H1 (cell line): ENCODE measurements around the gene ZNF808. TPM values are rescaled to one million over a fixed set of nuclear protein-coding genes. Genes with fewer than 3 reads are reported as not detected.

Experiments used
- CTCF ChIA-PET: fragments of 300-600 bp; sonication (Branson Sonifier 250); formaldehyde crosslinking; loops from one replicate; lab custom pipeline; 2021; ENCODE audit not compliant: partially characterized antibody; lab: Charles Lee
- POLR2A ChIA-PET: fragments of 300-600 bp; sonication (Branson Sonifier 250); formaldehyde crosslinking; loops from one replicate; lab custom pipeline; 2021; ENCODE audit warnings: inconsistent platforms; ENCODE audit not compliant: partially characterized antibody; lab: Charles Lee
- DNase-seq, 2 experiments: peaks; one replicate each; pipeline versions ENCODE4 v3.0.0 to v3.0.0-alpha.2; 2010 to 2022; ENCODE audit warnings: low spot score in 2 of 2, low read depth in 1 of 2, mixed read lengths in 1 of 2
- FAIRE-seq: peaks from 2 replicates; lab custom pipeline; 2011; peaks lifted over from hg19 to GRCh38; lab: Jason Lieb, UNC
- H2AFZ ChIP-seq: 2 replicates; pipeline ENCODE4 v1.8.1; 2012; ENCODE audit warnings: low read length, inconsistent platforms
- H2AK5ac ChIP-seq: 2 replicates; pipeline ENCODE4 v1.6.1; 2013; ENCODE audit warnings: low read depth, low read length
- H2BK120ac ChIP-seq: replicated peaks from 2 replicates; pipeline ENCODE3; 2013; ENCODE audit warnings: low read depth, low read length, inconsistent platforms
- H2BK12ac ChIP-seq: 2 replicates; pipeline ENCODE4 v1.6.1; 2013; ENCODE audit warnings: low read depth, low read length
- H2BK15ac ChIP-seq: 2 replicates; pipeline ENCODE4 v1.6.1; 2013; ENCODE audit warnings: low read length
- H2BK20ac ChIP-seq: 2 replicates; pipeline ENCODE4 v1.6.1; 2013; ENCODE audit warnings: low read length
- H2BK5ac ChIP-seq: 2 replicates; pipeline ENCODE4 v1.6.1; 2013; ENCODE audit warnings: low read depth, low read length
- H3K14ac ChIP-seq: 2 replicates; pipeline ENCODE4 v1.6.1; 2013; ENCODE audit warnings: inconsistent platforms; ENCODE audit not compliant: insufficient read length
- H3K18ac ChIP-seq: 2 replicates; pipeline ENCODE4 v1.6.1; 2013; ENCODE audit warnings: low read length; ENCODE audit errors: extremely low read depth
- H3K23ac ChIP-seq: 2 replicates; pipeline ENCODE4 v1.6.1; 2013; ENCODE audit warnings: inconsistent platforms; ENCODE audit not compliant: insufficient read length
- H3K23me2 ChIP-seq: 2 replicates; pipeline ENCODE4 v1.6.1; 2013; ENCODE audit warnings: low read depth, low read length
- H3K27ac ChIP-seq: 2 replicates; pipeline ENCODE4 v1.6.1; 2011; ENCODE audit warnings: low read depth, low read length, inconsistent platforms
- H3K27me3 ChIP-seq, 4 experiments: replicated peaks in 1 of 4; 1 replicate in 1 of 4; 2 replicates in 3 of 4; pipeline versions ENCODE4 v1.6.1 to v1.8.1; 2011 to 2013; ENCODE audit warnings: low read length in 3 of 4, mild to moderate bottlenecking in 3 of 4, inconsistent platforms in 2 of 4, mixed read lengths in 2 of 4, moderate library complexity in 1 of 4; ENCODE audit not compliant: control insufficient read depth in 3 of 4, insufficient read depth in 3 of 4; ENCODE audit errors: extremely low read depth in 1 of 4
- H3K36me3 ChIP-seq, 4 experiments: 2 replicates each; pipeline versions ENCODE4 v1.6.1 to v1.8.1; 2011 to 2013; ENCODE audit warnings: mild to moderate bottlenecking in 4 of 4, low read length in 3 of 4, moderate library complexity in 2 of 4, control low read depth in 1 of 4, inconsistent platforms in 1 of 4; ENCODE audit not compliant: insufficient read depth in 4 of 4, control insufficient read depth in 2 of 4
- H3K4ac ChIP-seq: replicated peaks from 2 replicates; pipeline ENCODE3; 2013; ENCODE audit warnings: low read length, low read depth, mixed read lengths, inconsistent platforms; ENCODE audit not compliant: insufficient read length
- H3K4me1 ChIP-seq, 4 experiments: replicated peaks in 1 of 4; 1 replicate in 1 of 4; 2 replicates in 3 of 4; pipeline versions ENCODE4 v1.6.1 to v1.8.1; 2011 to 2013; ENCODE audit warnings: low read length in 3 of 4, inconsistent platforms in 2 of 4, mixed read lengths in 1 of 4; ENCODE audit not compliant: insufficient read depth in 4 of 4, control insufficient read depth in 3 of 4
- H3K4me2 ChIP-seq, 2 experiments: 2 replicates each; pipeline versions ENCODE4 v1.6.1 to v1.8.1; 2011 to 2013; ENCODE audit warnings: low read depth in 2 of 2, low read length in 2 of 2, control low read depth in 1 of 2, inconsistent platforms in 1 of 2, mild to moderate bottlenecking in 1 of 2; ENCODE audit not compliant: insufficient read depth in 1 of 2
- H3K4me3 ChIP-seq, 4 experiments: fragments of 200-600, 300-600 bp in 1 of 4; sonication (generic), shearing (Covaris generic), sonication (Bioruptor Twin) in 1 of 4; 2 replicates each; pipeline versions ENCODE4 v1.5.1 to v1.8.1; 2011 to 2016; ENCODE audit warnings: low read length in 4 of 4, low read depth in 3 of 4, control low read depth in 2 of 4, inconsistent platforms in 2 of 4, mild to moderate bottlenecking in 2 of 4, mixed read lengths in 1 of 4, moderate library complexity in 1 of 4; ENCODE audit not compliant: insufficient read depth in 2 of 4; ENCODE audit errors: extremely low read depth in 1 of 4
- H3K56ac ChIP-seq: replicated peaks from 2 replicates; pipeline ENCODE3; 2013; ENCODE audit warnings: low read depth, mild to moderate bottlenecking, mixed read lengths, low read length, inconsistent platforms; ENCODE audit not compliant: insufficient read length
- H3K79me1 ChIP-seq: 2 replicates; pipeline ENCODE4 v1.6.1; 2013; ENCODE audit warnings: low read depth, low read length, control low read depth
- H3K79me2 ChIP-seq, 2 experiments: 2 replicates each; pipeline versions ENCODE4 v1.6.1 to v1.8.1; 2012 to 2013; ENCODE audit warnings: low read length in 2 of 2, mild to moderate bottlenecking in 2 of 2, inconsistent platforms in 1 of 2; ENCODE audit not compliant: insufficient read depth in 2 of 2, control insufficient read depth in 1 of 2
- H3K9ac ChIP-seq, 4 experiments: replicated peaks in 1 of 4; 1 replicate in 1 of 4; 2 replicates in 3 of 4; pipeline versions ENCODE4 v1.6.1 to v1.8.1; 2011 to 2013; ENCODE audit warnings: low read depth in 3 of 4, low read length in 3 of 4, control low read depth in 2 of 4, mild to moderate bottlenecking in 2 of 4, moderate library complexity in 2 of 4, inconsistent platforms in 1 of 4; ENCODE audit errors: extremely low read depth in 1 of 4
- H3K9me3 ChIP-seq, 2 experiments: 2 replicates each; pipeline versions ENCODE4 v1.6.1 to v1.8.1; 2012 to 2013; ENCODE audit warnings: mild to moderate bottlenecking in 2 of 2, moderate library complexity in 2 of 2, control low read depth in 1 of 2, inconsistent platforms in 1 of 2, low read depth in 1 of 2, low read length in 1 of 2, mixed read lengths in 1 of 2; ENCODE audit not compliant: insufficient read depth in 2 of 2
- H4K20me1 ChIP-seq, 2 experiments: replicated peaks in 1 of 2; 2 replicates each; pipeline versions ENCODE3 to v1.8.1; 2011 to 2013; ENCODE audit warnings: inconsistent platforms in 2 of 2, low read length in 2 of 2, mild to moderate bottlenecking in 1 of 2; ENCODE audit not compliant: insufficient read depth in 2 of 2, control insufficient read depth in 1 of 2
- H4K5ac ChIP-seq: 2 replicates; pipeline ENCODE4 v1.6.1; 2013; ENCODE audit warnings: low read length, low read depth, mixed read lengths, inconsistent platforms; ENCODE audit not compliant: insufficient read length
- H4K8ac ChIP-seq: 2 replicates; pipeline ENCODE4 v1.8.0; 2013; ENCODE audit warnings: mild to moderate bottlenecking, moderate library complexity, low read length, inconsistent platforms; ENCODE audit not compliant: insufficient read depth; ENCODE audit errors: extremely low read depth
- H4K91ac ChIP-seq: replicated peaks from 2 replicates; pipeline ENCODE3; 2013; ENCODE audit warnings: low read length, mixed read lengths, inconsistent platforms; ENCODE audit not compliant: insufficient read length
- KDM4A ChIP-seq: IDR thresholded peaks from one replicate; pipeline ENCODE4 v1.7.1; 2012; ENCODE audit warnings: low read depth, mild to moderate bottlenecking, moderate library complexity, low read length, inconsistent platforms; ENCODE audit not compliant: severe bottlenecking
- POLR2A ChIP-seq, 2 experiments: IDR thresholded peaks; 1 replicate in 1 of 2; 2 replicates in 1 of 2; pipeline ENCODE4 v1.6.1; 2011; ENCODE audit warnings: low read depth in 2 of 2, low read length in 2 of 2, mild to moderate bottlenecking in 2 of 2; ENCODE audit errors: control extremely low read depth in 1 of 2
- POU5F1 ChIP-seq: IDR thresholded peaks from 2 replicates; pipeline ENCODE4 v1.6.1; 2011; ENCODE audit warnings: low read depth, mild to moderate bottlenecking, low read length, moderate library complexity
- RAD21 ChIP-seq, 2 experiments: IDR thresholded peaks in 1 of 2; conservative IDR thresholded peaks in 1 of 2; 2 replicates each; pipeline ENCODE4 v1.6.1; 2011; ENCODE audit warnings: low read depth in 2 of 2, low read length in 2 of 2, improper control_type of control experiment in 1 of 2, inconsistent platforms in 1 of 2, mild to moderate bottlenecking in 1 of 2, moderate library complexity in 1 of 2
- SIN3A ChIP-seq, 2 experiments: IDR thresholded peaks in 1 of 2; conservative IDR thresholded peaks in 1 of 2; 2 replicates each; pipeline ENCODE4 v1.6.1; 2011 to 2012; ENCODE audit warnings: low read length in 2 of 2, improper control_type of control experiment in 1 of 2, low read depth in 1 of 2, mild to moderate bottlenecking in 1 of 2
- WGBS, 2 experiments: shearing (Covaris generic) in 1 of 2; methylation state at CpG; one replicate each; pipeline versions ENCODE4 v1.1.6 to v1.1.7; 2013 to 2015; ENCODE audit warnings: low lambda C conversion rate in 2 of 2, mixed read lengths in 2 of 2, inconsistent platforms in 1 of 2, low coverage in 1 of 2, missing lambda C conversion rate in 1 of 2; ENCODE audit not compliant: insufficient replicate concordance in 2 of 2, insufficient coverage in 1 of 2, insufficient read length in 1 of 2; ENCODE audit errors: extremely low coverage in 1 of 2, missing lambda C conversion rate in 1 of 2; 5-methylcytosine and 5-hydroxymethylcytosine counted together
- long read RNA-seq, 2 experiments: library from RNA in 1 of 2; library from capped mRNA in 1 of 2; stranded (forward); transcript quantifications; one replicate each; pipeline ENCODE4 v2.0.0, GENCODE V29; 2021; ENCODE audit warnings: inconsistent platforms in 1 of 2
- polyA minus RNA-seq, 3 experiments: library from RNA; depleted of rRNA, polyadenylated mRNA; stranded (reverse); fragments of >200 nt; gene quantifications; 1 replicate in 2 of 3; 2 replicates in 1 of 3; pipeline ENCODE4 v1.2.3, GENCODE V29; 2011
- polyA plus RNA-seq, 7 experiments: library from polyadenylated mRNA; depleted of rRNA in 3 of 7; stranded (reverse) in 5 of 7; unstranded in 2 of 7; fragments of >200 nt in 5 of 7; fragments of 200-250 nt in 2 of 7; gene quantifications; 1 replicate in 5 of 7; 2 replicates in 1 of 7; 4 replicates in 1 of 7; pipeline versions ENCODE4 v1.2.1 to v1.2.3, GENCODE V29; 2011 to 2013; ENCODE audit warnings: missing spikeins in 2 of 7, mixed read lengths in 2 of 7
- total RNA-seq: library from RNA; stranded (reverse); fragmentation: NEBNext Ultra II Directional; extraction: Animal tissue kit (Norgen Biotek cat#: 25700); gene quantifications from 2 replicates; pipeline ENCODE4 v1.2.1, GENCODE V29; 2021
- TF ChIP-seq, protein P1 (sequence below): IDR thresholded peaks from 2 replicates; pipeline ENCODE4 v1.6.1; 2012; ENCODE audit warnings: inconsistent platforms

ZNF808 gene
- total RNA-seq (23.1 and 25.9 TPM in 2 replicates), polyA plus RNA-seq (2011; rRNA removed) (2.6 and 3.9 TPM in 2 replicates), polyA minus RNA-seq (2011; rRNA and poly(A)+ RNA removed) (25.5 and 41.6 TPM in 2 replicates)
- polyA plus RNA-seq (2011; cell fraction: cytosol; rRNA removed) = 5.3 TPM
- polyA plus RNA-seq (2011; cell fraction: nucleus; rRNA removed) = 2.9 TPM
- 3.9 to 8.6 TPM (median 5.6 TPM) in 4 replicates for polyA plus RNA-seq (2012, experiment 1 of 2)
- 0.87 TPM for polyA plus RNA-seq (2012, experiment 2 of 2)
- 8.9 TPM for polyA plus RNA-seq (2013, experiment 1 of 2)
- polyA plus RNA-seq (2013, experiment 2 of 2) = 9.0 TPM
- polyA minus RNA-seq (2011; cell fraction: cytosol; rRNA and poly(A)+ RNA removed) = 16.7 TPM
- polyA minus RNA-seq (2011; cell fraction: nucleus; rRNA and poly(A)+ RNA removed) = 27.7 TPM
- long read RNA-seq, experiment 1 = 0 reads
- long read RNA-seq, experiment 2 = 0 reads

DNA sequence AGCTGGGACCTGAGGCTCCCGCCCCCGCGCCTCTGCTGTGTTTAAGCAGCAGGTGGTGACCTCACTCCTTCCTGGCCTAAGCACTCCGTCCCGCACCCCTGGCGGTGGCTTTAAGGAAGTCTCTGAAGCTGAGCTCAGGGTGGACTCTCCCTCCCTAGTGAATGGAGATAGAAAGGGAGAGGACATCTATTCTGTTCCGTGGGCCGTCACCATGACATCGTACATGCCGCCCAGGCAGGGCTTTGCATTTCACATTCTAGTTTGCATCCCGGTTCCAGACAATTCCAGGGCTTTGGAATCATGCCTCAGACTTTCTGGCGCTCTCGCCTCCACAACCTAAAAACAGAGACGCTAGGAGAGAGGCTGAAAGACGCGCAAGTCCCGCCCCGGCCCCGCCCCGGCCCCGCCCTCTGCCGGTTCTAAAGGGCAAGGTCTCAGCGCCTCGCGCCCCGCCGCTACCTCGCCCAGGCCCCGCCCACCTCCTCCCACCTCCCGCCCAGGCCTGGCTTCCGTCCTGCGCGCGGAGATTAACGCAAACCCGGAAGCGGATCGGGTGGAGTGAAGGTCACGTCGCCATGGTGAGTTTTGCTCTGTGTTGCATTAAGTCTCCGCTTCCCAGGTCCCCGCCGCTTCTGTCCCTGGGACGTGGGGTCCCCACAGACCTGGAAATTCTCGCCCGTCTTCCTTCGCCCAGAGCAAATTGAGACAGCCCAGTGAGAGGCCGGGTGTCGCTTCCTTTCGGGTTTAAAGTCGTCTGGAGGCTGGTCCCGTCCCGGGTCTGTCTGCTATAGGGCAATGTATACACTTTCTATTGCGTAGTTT is at the start of gene ZNF808:
TSS of gene ZNF808 (plus strand) at position 535 of the 822 bp plus-strand sequence. CDS start 15,617 bp downstream, outside the sequence.
- Histone ChIP-seq H3K4ac (no peak within 1 kb of the TSS), H3K56ac (no peak within 1 kb of the TSS), H2BK120ac (no peak within 1 kb of the TSS), H3K79me2 (peaks cover 0 to 9% of the 10 kb centered on the region in 2 experiments; a peak in 2 of 4 replicates), H3K18ac (peak within 1 kb of the TSS; percentile 60), H4K20me1 (peaks cover 0 to 2% of the 10 kb centered on the region in 2 experiments), H3K4me1 (peaks cover 0 to 2% (median 0%) of the 10 kb centered on the region in 4 experiments; a peak in 3 of 7 replicates), H2AFZ (peak within 1 kb of the TSS; percentile 97), H4K91ac (peak within 1 kb of the TSS; percentile 65), H2BK5ac (peak within 1 kb of the TSS; percentile 93), H3K9me3 (no peaks in the 10 kb centered on the region), H3K27ac (peak within 1 kb of the TSS; percentile 63; the same call in 1 of the 2 replicates), H2BK15ac (no peak within 1 kb of the TSS), H3K4me3 (peak within 1 kb of the TSS; percentile 62 to 89 (median 87)), H3K27me3 (no peaks in the 10 kb centered on the region), H3K9ac (peak within 1 kb of the TSS; percentile 54 to 69 (median 60)), H3K79me1 (no peaks in the 10 kb centered on the region), H4K5ac (peak within 1 kb of the TSS; percentile 62), H3K36me3 (no peaks in the 10 kb centered on the region), H3K23me2 (peaks cover 5% of the 10 kb centered on the region; the same call in 1 of the 2 replicates), H2BK12ac (0 out of 2 replicates have a peak within 1 kb of the TSS, but pooled peaks have one; percentile 68), H3K23ac (no peak within 1 kb of the TSS), H2BK20ac (no peak within 1 kb of the TSS), H2AK5ac (no peak within 1 kb of the TSS), H3K4me2 (peak within 1 kb of the TSS; percentile 66 to 95), H4K8ac (peak within 1 kb of the TSS; percentile 75; the same call in 1 of the 2 replicates), H3K14ac (no peak within 1 kb of the TSS)
- peak; percentile 84 to 90 for DNase-seq
- POLR2A ChIA-PET = interaction anchor here (0.8 to 1.0 kb wide), 2 partner anchors 11 to 42 kb away, joined by 3 to 4 read pairs; no protein-coding TSS in a partner anchor
- CTCF ChIA-PET = interaction anchor here (0.7 to 1.3 kb wide), 7 partner anchors 9 to 200 kb away, joined by 3 to 5 read pairs (median 4); no protein-coding TSS in a partner anchor
- FAIRE-seq = no peak
- WGBS, 2 experiments = 2% methylated on average over 46 of the region's 54 CpGs; no CpG with 5 or more reads in 1 of the 2 experiments
- TF ChIP-seq KDM4A = peak; percentile 71
- peak; percentile 26 to 40; a peak in 2 of 3 replicates for TF ChIP-seq POLR2A (IDR thresholded peaks at IDR 0.05; ENCODE audit: control extremely low read depth in 1 of 2, low read depth in 2 of 2, low read length in 2 of 2)
- TF ChIP-seq, protein P1, sequence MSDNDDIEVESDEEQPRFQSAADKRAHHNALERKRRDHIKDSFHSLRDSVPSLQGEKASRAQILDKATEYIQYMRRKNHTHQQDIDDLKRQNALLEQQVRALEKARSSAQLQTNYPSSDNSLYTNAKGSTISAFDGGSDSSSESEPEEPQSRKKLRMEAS = 0 out of 2 replicates have a peak, but pooled peaks have one; percentile 24
- TF ChIP-seq SIN3A (conservative IDR thresholded peaks at IDR 0.05 in 1 of 2, IDR thresholded peaks at IDR 0.05 in 1 of 2; ENCODE audit: low read depth in 1 of 2, low read length in 2 of 2) = peak in 1 of 2 experiments; percentile 17; a peak in 2 of 4 replicates
- TF ChIP-seq POU5F1 = no peak
- TF ChIP-seq RAD21 (IDR thresholded peaks at IDR 0.05 in 1 of 2, conservative IDR thresholded peaks at IDR 0.05 in 1 of 2; ENCODE audit: low read depth in 2 of 2, low read length in 2 of 2) = peak; percentile 37 to 53; a peak in 3 of 4 replicates
